Sigmoid colon (tissue), 7 donors: ENCODE measurements around the gene HNRNPD. TPM values are rescaled to one million over a fixed set of nuclear protein-coding genes. Genes with fewer than 3 reads are reported as not detected.
"Not testable (repeated sequence)": the region's sequence is repeated elsewhere in the genome, so short reads cannot be mapped to it uniquely, and the experiment has no call there.

Experiments used
- DNase-seq: peaks from one replicate; pipeline ENCODE4 v3.0.0-alpha.2; 2019
- H3K27ac ChIP-seq, 4 donors: fragments of 200-600 bp; sonication (generic); one replicate each; pipeline ENCODE4 v1.5.1; 2016 to 2019; ENCODE audit warnings: mild to moderate bottlenecking in 1 of 4
- H3K27me3 ChIP-seq, 3 donors: fragments of 200-600 bp; sonication (generic); one replicate each; pipeline ENCODE4 v1.5.1; 2019; ENCODE audit warnings: mild to moderate bottlenecking in 1 of 3
- H3K36me3 ChIP-seq, 4 donors: fragments of 200-600 bp; sonication (generic); one replicate each; pipeline ENCODE4 v1.5.1; 2016 to 2019
- H3K4me1 ChIP-seq, 4 donors: fragments of 200-600 bp; sonication (generic); one replicate each; pipeline ENCODE4 v1.5.1; 2017 to 2019
- H3K4me3 ChIP-seq, 4 donors: fragments of 200-600 bp; sonication (generic); one replicate each; pipeline ENCODE4 v1.5.1; 2017 to 2019; ENCODE audit warnings: mild to moderate bottlenecking in 2 of 4, moderate library complexity in 1 of 4
- H3K9me3 ChIP-seq, 4 donors: fragments of 200-600 bp in 3 of 4; sonication (generic) in 3 of 4; one replicate each; pipeline versions ENCODE4 v1.5.1 to v1.6.1; 2013 to 2019
- EP300 ChIP-seq, 4 donors: sonication (generic); formaldehyde crosslinking; IDR thresholded peaks; one replicate each; pipeline ENCODE4 v1.6.1; 2017; ENCODE audit warnings: antibody characterized with exemption in 4 of 4
- POLR2A ChIP-seq, 2 donors: fragments of 450-650 bp; IDR thresholded peaks; one replicate each; pipeline ENCODE4 v1.6.1; 2016; ENCODE audit warnings: antibody characterized with exemption in 2 of 2, mild to moderate bottlenecking in 2 of 2, moderate library complexity in 2 of 2
- POLR2AphosphoS5 ChIP-seq, 4 donors: sonication (generic); formaldehyde crosslinking; IDR thresholded peaks; one replicate each; pipeline ENCODE4 v1.6.1; 2017; ENCODE audit warnings: antibody characterized with exemption in 4 of 4
- WGBS, 2 donors: extraction: QIAGEN DNeasy Blood & Tissue Kit; methylation state at CpG; one replicate each; pipeline ENCODE4 v1.1.7; 2013; 5-methylcytosine and 5-hydroxymethylcytosine counted together
- intact Hi-C: fragments of 100-400 bp; cut with DNase I; formaldehyde crosslinking; loops from one replicate; pipeline ENCODE4 v1.15.1; 2023
- polyA plus RNA-seq, 3 donors: library from polyadenylated mRNA; stranded (reverse); fragments of 200-250 nt; gene quantifications; one replicate each; pipeline ENCODE4 v1.2.3, GENCODE V29; 2013
- small RNA-seq, 3 donors: library from RNA; depleted of rRNA; stranded (forward); fragments of <200 nt; gene quantifications; one replicate each; pipeline ENCODE3, GENCODE V24; 2016
- total RNA-seq, 4 donors: library from RNA; depleted of rRNA; stranded (reverse); fragments of >200 nt; gene quantifications; one replicate each; pipeline ENCODE4 v1.1.0, GENCODE V29; 2016
- TF ChIP-seq, protein P1 (sequence below), 4 experiments: fragments of 450-650 bp in 3 of 4; fragments of 200-600 bp in 1 of 4; IDR thresholded peaks; one replicate each; pipeline ENCODE4 v1.5.1; 2016 to 2019; ENCODE audit warnings: antibody characterized with exemption in 4 of 4, mild to moderate bottlenecking in 3 of 4, moderate library complexity in 2 of 4
- donor health status: healthy with polysubstance abuse.
- donor health status: Bipolar disorder and iron deficiency.
- donor health status: healthy.

HNRNPD gene
- total and polyA plus RNA-seq, 7 donors = 64.6 to 193 (median 80.9) TPM

DNA sequence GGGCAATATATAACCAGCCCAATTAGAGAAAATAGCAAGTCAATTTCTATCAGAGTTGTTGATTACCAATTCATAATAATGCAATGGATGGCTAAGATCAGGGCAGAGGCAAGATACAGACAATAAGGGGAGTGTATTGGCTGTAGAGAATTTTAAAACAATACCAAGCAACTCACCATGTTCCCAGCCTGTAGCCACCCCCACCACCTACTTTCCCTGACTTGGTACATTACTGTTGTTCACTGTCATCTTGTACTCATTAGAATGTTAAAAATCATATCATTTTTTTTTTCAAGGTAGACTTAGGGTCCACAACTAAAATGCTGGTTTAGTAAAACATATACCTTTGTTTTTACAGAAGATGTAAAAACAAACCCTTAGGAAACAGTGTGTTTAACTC is 27.7 kb downstream of the HNRNPD start:
- TF ChIP-seq, protein P1, sequence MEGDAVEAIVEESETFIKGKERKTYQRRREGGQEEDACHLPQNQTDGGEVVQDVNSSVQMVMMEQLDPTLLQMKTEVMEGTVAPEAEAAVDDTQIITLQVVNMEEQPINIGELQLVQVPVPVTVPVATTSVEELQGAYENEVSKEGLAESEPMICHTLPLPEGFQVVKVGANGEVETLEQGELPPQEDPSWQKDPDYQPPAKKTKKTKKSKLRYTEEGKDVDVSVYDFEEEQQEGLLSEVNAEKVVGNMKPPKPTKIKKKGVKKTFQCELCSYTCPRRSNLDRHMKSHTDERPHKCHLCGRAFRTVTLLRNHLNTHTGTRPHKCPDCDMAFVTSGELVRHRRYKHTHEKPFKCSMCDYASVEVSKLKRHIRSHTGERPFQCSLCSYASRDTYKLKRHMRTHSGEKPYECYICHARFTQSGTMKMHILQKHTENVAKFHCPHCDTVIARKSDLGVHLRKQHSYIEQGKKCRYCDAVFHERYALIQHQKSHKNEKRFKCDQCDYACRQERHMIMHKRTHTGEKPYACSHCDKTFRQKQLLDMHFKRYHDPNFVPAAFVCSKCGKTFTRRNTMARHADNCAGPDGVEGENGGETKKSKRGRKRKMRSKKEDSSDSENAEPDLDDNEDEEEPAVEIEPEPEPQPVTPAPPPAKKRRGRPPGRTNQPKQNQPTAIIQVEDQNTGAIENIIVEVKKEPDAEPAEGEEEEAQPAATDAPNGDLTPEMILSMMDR (IDR thresholded peaks at IDR 0.05) = no peak
- Histone ChIP-seq H3K9me3 (no peaks in the 10 kb centered on the region), H3K4me1 (peaks cover 0 to 24% (median 6%) of the 10 kb centered on the region in 4 donors), H3K27me3 (no peaks in the 10 kb centered on the region), H3K36me3 (peaks cover 0 to 22% (median 6%) of the 10 kb centered on the region in 4 donors), H3K27ac (no peak overlapping the region), H3K4me3 (no peak overlapping the region)
- intact Hi-C loops = no loop called here
- no peak for DNase-seq

DNA sequence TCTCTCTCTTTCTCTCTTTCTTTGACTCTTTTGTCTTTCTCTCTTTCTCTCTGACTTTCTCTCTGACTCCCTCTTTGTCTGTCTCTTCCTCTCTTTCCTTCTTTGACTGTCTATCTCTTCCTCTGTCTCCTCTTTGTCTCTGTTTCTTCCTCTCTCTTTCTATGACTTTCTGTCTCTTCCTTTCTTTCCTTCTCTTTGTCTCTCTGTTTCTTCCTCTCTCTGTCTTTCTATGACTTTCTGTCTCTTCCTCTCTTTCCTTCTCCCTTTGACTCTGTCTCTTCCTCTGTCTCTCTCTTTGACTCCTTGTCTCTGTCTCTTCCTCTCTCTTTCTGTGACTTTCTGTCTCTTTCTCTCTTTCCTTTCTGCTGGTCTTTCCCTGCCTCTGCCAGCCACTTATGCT is 38.7 kb downstream of the HNRNPD start:
- no peak for TF ChIP-seq POLR2AphosphoS5 (IDR thresholded peaks at IDR 0.05)
- TF ChIP-seq EP300 (IDR thresholded peaks at IDR 0.05) = no peak
- TF ChIP-seq, protein P1 (IDR thresholded peaks at IDR 0.05) = no peak
- no peak for TF ChIP-seq POLR2A (IDR thresholded peaks at IDR 0.05)
- no peak overlapping the region for H3K4me3 ChIP-seq
- DNase-seq = no peak
- H3K36me3 ChIP-seq = no peaks in the 10 kb centered on the region
- no peaks in the 10 kb centered on the region for H3K27me3 ChIP-seq
- no peak overlapping the region for H3K27ac ChIP-seq
- H3K9me3 ChIP-seq = no peaks in the 10 kb centered on the region
- intact Hi-C loops = no loop called here
- no peaks in the 10 kb centered on the region for H3K4me1 ChIP-seq

DNA sequence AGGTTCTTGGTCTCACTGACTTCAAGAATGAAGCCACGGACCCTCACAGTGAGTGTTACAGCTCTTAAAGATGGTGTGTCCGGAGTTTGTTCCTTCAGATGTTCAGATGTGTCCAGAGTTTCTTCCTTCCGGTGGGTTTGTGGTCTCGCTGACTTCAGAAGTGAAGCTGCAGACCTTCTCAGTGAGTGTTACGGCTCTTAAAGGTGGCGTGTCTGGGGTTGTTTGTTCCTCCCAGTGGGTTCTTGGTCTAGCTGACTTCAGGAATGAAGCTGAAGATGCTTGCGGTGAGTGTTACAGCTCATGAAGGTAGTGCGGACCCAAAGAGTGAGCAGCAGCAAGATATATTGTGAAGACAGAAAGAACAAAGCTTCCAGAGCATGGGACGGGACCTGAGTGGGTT is 40.1 kb downstream of the HNRNPD start:
- H3K9me3 ChIP-seq, H3K27me3 ChIP-seq, H3K27ac ChIP-seq, H3K36me3 ChIP-seq, H3K4me1 ChIP-seq, intact Hi-C loops, DNase-seq, H3K4me3 ChIP-seq: not testable (repeated sequence)
- WGBS, 2 donors = 94 to 97% methylated on average over 9 of the region's 9 CpGs

DNA sequence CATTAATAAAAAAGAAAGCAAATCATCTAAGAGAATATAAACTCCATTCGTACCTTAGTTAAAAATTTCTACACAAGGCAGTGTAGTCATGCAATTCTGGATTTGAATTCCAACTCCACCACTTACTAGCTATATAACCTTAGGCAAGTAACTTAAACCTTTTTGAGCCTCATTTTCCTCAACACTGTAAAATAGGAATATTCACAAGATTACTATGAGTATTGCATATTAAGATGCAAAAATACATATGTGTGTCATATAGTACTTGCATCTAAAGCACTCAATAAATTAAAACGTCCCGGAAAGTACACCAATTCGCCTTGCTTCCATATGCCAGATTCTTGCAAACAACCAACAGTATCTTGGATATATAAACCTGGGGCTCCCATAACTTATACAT is 42.0 kb downstream of the HNRNPD start:
- no peaks in the 10 kb centered on the region for H3K4me1 ChIP-seq
- TF ChIP-seq, protein P1 (IDR thresholded peaks at IDR 0.05) = no peak
- TF ChIP-seq POLR2AphosphoS5 (IDR thresholded peaks at IDR 0.05) (no peak), EP300 (IDR thresholded peaks at IDR 0.05) (no peak), POLR2A (IDR thresholded peaks at IDR 0.05) (no peak)
- H3K36me3 ChIP-seq = no peaks in the 10 kb centered on the region
- intact Hi-C loops = no loop called here
- no peak for DNase-seq
- no peaks in the 10 kb centered on the region for H3K27me3 ChIP-seq
- 80 to 93% methylated on average over 4 of the region's 4 CpGs for WGBS, 2 donors
- no peak overlapping the region for H3K27ac ChIP-seq
- H3K4me3 ChIP-seq = no peak overlapping the region
- no peaks in the 10 kb centered on the region for H3K9me3 ChIP-seq

- WGBS, 2 donors = 93 to 94% methylated on average over 4 of the region's 4 CpGs
- H3K27ac ChIP-seq = no peak overlapping the region
- intact Hi-C loops = no loop called here
- H3K36me3 ChIP-seq = no peaks in the 10 kb centered on the region
- no peak for DNase-seq
- H3K4me1 ChIP-seq = no peaks in the 10 kb centered on the region
- TF ChIP-seq POLR2A (IDR thresholded peaks at IDR 0.05) (no peak), POLR2AphosphoS5 (IDR thresholded peaks at IDR 0.05) (no peak)
- TF ChIP-seq, protein P1 (IDR thresholded peaks at IDR 0.05) = no peak
- H3K9me3 ChIP-seq = peaks cover 0 to 4% (median 0%) of the 10 kb centered on the region in 4 donors
- no peak overlapping the region for H3K4me3 ChIP-seq
- H3K27me3 ChIP-seq = no peaks in the 10 kb centered on the region
These were observed 53.4 kb downstream of the HNRNPD start for GRCh38 chr4:82320351-82320750.

- H3K9me3 ChIP-seq, H3K4me3 ChIP-seq, DNase-seq, H3K27ac ChIP-seq, H3K4me1 ChIP-seq, intact Hi-C loops, H3K27me3 ChIP-seq, H3K36me3 ChIP-seq: not testable (repeated sequence)
- 85 to 86% methylated on average over 13 of the region's 13 CpGs for whole genome bisulfite sequencing, 2 donors
These were observed 70.7 kb downstream of the HNRNPD start for GRCh38 chr4:82303063-82303462.

Small RNAs within 50 kb of the gene (small RNA-seq; reads per million reads assigned to genes)
- 0 to 0.07 (median 0) reads per million in 3 donors for gene RF00150

Other genes starting within 250 kb of the HNRNPD start
- 100 to 1,000 TPM; 157 to 253 (median 194) TPM for gene HNRNPDL, start 56.5 kb upstream of the HNRNPD start, total RNA-seq
- gene HNRNPDL, start 56.5 kb upstream of the HNRNPD start, polyA plus RNA-seq = 100 to 1,000 TPM in 2 of 3 donors, 10 to 100 TPM in 1; 70.5 to 187 (median 129) TPM
- gene ENOPH1, start 56.6 kb upstream of the HNRNPD start, total RNA-seq = 10 to 100 TPM; 15.5 to 21.8 (median 18.9) TPM
- 10 to 100 TPM; 22.2 to 31.9 (median 26.4) TPM for gene ENOPH1, start 56.6 kb upstream of the HNRNPD start, polyA plus RNA-seq
- gene TMEM150C, start 188.0 kb upstream of the HNRNPD start, total RNA-seq = 10 to 100 TPM; 11.2 to 25.7 (median 18.9) TPM
- 1 to 10 TPM; 1.2 to 5.6 (median 1.2) TPM for gene TMEM150C, start 188.0 kb upstream of the HNRNPD start, polyA plus RNA-seq